ENCODE measurements around the gene ARHGAP22. TPM values are rescaled to one million over a fixed set of nuclear protein-coding genes. Genes with fewer than 3 reads are reported as not detected.
A peak's percentile ranks its signal among the peaks of the same experiment; 100 is the strongest.

ARHGAP22 gene
- total RNA-seq, 1 donor from 2014 or later: 86.3 TPM

DNA sequence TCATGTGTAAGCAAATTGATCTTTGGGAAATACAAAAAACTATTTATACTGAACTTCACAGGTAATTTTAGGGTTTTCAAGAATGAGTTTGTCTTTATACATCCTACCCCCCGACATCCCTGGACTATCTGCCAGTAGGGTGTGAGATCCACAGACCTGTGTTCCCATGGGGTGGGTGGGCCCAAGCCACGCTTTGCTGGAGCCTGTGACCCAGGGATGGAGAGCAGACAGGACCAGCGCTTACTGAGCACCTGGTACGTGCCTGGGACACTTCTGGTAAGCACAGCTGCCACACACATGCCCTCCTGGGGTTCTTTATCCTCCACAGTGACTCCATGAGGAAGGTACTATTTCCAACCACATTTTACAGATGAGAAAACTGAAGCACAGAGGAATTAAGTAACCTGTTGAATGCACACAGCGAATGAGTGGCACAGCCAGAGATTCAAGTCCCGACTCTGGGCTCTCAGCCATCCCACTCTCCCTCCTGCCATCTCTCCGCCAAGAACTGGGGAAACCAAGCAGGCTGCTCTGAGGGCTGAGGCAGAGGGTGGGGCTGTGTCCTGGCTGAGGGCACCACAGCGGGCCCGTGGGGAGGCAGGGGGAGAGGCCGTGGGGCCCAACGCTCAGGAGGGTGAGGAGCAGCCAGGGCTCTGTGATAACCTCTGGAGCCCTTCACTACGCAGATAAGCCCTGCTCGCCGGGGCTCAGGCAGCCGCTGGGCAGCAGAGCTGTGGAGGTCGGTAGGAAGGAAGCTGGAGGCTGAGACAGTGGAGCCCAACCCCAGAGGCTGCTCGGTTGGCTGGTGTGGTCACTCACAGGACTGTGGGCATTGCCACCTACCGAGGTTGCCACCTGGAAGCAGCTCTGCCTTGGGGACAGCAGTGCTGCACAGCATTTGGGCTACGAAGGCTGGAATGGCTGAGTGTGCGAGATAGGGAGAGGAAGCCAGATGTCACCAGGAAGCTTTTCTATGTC, 124.2 kb downstream of the ARHGAP22 start:
- DNase-seq (ENCODE audit: low read depth, low spot score): no peak

DNA sequence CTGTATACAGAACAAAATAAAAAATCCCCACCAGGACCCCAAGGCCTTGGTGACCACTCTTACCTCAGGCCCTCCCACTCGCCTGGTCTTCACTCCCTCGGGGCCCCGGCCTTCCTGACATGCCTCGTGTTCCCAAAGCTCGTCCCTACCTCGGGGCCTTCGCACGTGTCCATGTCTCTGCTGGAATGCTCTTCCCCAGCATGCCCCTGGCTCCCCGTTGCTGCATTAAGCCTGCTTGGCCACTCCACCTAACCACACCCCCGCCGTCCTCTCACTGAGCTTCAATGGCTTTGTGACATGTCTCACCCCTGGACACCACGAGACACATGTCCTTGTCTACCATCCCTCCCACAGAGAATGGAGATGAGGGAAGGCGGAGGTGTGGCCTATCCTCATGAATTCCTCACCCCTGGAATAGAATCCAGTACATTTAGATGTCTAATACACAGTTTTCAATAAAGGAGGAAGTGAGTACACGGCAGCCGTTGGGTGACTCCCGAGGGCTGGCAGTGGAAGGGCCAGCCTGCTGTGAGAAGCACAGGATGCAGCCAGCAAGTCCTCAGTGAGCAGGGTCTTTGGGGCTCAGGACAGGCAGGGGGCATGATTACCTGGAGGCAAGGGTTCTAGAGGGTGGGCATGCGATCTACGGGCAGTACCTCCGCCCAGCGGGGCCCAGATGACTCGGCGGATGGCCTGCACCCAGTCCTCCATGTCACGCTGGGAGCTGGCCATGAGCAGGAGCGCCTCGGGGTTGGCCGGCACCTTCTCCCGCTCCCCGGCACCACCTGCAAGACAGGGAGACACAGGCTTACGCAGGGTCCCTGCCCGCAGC, 125.7 kb downstream of the ARHGAP22 start:
- DNase-seq (ENCODE audit: low read depth, low spot score): no peak

DNA sequence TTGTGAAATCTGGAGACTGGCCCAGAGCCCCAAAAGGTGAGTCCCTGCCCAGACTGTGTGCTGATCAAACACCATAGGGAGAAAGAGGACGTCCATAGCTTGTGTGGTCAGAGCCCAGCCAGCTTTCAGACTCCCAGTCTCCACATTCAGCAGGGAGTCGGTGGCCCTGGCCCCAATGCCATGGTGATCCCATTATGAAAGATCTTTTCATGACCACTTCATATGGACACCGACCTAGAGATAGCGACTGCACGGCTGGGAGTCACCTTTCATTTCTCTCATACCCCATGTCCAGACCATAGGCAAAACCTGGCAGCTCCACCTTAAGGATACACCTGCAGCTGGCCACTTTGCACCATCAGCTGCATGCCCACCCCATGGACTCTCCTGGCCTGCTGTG, 126.4 kb downstream of the ARHGAP22 start:
- DNase-seq (ENCODE audit: low read depth, low spot score): no peak

DNA sequence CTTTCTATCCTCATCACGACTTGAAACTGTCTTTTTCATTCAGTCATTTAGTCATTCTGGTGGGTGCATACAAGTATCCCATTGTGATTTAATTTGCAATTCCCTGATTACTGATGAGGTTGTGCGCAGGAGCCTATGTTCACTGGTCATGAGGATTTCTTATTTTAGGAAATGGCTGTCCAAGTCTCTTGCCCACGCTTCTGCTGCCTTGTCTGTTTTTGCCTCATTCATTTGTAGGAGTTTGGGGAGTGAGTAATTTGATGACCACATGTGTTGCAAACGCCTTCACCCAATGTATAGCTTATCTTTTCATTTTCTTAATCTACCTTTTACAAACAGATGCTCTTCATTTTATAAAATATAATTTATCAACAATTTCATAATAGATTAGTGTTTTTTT, 127.3 kb downstream of the ARHGAP22 start:
- DNase-seq (ENCODE audit: low read depth, low spot score): no peak

DNA sequence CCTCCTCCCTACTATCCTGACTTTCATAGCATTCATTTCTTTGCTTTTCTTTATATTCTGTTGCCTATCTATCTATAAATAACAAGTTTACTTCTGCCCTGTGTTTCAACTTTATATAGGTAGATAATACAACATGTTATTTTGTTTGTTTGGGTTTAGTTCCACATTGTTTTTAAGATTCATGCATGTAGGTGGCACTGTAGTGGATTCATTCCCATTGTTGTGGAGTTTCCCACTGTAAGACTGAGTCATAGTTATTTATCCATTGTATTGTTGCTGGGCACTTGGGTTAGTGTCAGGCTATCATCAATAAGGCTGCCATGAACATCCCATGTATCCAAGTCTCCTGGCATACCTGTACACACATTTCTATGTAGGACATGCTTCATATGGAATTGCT, 127.7 kb downstream of the ARHGAP22 start:
- no peak for DNase-seq (ENCODE audit: low read depth, low spot score)

DNA sequence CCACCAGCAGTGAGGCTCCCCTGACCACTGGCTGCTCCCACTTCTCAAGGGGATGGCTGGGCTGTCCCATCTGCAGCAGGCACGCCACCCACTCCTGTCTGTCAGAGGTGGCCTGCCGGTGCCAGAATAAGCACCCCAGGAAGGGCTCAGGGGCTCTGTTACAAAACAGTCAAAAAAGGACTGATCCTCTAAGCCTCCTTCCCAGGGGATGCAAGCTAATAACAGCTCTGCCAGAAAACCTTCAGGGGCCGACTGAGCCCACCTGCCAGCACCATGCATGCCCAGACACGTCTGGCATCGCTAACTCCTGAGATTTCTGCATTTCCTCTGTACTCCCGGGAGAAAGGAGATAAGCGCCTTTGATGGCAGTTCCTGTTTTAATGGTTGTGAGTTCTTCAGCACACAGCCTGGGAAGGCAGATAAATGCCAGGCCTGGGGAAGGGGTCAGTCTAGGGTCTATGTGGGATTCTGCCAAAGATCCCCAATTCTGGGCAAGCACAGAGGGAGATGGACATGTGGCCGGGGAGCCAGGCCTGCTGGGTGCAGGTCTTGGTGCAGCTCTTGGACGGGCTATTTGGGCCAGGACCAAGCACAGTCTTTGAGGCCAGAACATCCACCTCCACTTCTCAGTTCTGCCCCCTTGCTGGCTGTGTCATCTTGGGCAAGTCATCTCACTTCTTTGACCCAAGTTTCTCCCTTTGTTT, 128.4 kb downstream of the ARHGAP22 start:
- DNase-seq (ENCODE audit: low read depth, low spot score): no peak

DNA sequence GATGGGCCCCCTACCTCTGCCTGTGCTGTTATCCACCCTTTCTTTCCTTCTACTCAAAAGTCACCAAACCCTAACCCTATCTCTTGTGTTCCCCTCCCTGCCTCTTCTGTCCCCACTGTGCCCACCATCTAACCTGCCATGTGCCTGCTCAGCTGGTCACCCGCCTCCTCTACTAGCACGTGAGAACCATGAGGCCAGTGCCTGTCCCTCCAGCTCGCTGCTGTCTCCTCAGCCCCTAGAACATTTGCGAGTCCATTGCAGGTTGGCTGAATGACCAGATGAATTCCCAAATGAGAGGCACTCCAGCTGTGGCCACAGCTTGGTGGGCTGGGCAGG, 129.0 kb downstream of the ARHGAP22 start:
- no peak for DNase-seq (ENCODE audit: low read depth, low spot score)

DNA sequence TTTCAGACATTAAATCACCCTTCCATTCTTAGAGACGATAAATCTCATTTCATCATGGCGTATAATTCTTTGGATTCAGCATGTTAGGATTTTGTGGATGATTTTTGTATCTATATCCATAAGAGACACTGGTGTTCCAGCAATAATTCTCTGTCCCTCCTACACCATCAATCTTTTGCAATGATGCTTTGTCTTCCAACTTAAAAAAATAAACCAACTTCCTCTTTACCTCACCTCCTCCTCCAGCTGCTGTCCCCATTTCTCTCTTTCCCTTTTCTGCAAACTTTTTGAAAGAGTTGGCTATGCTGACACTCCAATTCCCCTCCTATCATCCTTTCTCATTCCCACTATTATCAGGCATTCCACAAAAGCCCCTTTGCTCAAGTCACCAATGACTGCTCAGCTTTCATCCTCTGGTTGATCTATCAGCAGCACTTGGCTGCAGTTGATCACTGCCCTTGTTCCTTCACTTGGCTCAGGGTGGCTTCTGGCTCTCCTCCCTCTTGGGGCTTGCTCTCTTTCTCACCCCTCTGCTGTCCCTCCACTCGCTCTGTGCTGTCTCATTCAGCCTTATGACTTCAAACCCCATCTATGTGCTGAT, 130.0 kb downstream of the ARHGAP22 start:
- no peak for DNase-seq (ENCODE audit: low read depth, low spot score)

DNA sequence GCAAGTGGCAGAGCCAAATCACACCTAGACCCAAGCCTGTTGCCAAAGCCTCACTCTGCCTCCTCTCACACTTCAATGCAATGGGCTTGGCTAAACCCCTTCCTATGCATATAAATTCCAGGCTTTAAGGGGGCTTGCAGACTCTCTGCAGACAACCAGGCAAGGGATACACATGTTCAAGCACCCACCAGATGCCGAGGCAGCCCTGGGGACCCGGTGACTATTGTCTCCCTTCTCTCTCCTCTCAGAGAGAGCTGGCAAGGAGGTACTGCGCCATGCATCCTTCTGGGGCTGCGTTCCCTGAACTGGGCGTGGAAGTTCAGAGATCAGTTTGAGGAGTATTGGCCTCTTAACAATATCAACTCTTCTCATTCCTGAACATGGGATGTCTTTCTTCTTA, 131.2 kb downstream of the ARHGAP22 start:
- DNase-seq (ENCODE audit: low read depth, low spot score): no peak

DNA sequence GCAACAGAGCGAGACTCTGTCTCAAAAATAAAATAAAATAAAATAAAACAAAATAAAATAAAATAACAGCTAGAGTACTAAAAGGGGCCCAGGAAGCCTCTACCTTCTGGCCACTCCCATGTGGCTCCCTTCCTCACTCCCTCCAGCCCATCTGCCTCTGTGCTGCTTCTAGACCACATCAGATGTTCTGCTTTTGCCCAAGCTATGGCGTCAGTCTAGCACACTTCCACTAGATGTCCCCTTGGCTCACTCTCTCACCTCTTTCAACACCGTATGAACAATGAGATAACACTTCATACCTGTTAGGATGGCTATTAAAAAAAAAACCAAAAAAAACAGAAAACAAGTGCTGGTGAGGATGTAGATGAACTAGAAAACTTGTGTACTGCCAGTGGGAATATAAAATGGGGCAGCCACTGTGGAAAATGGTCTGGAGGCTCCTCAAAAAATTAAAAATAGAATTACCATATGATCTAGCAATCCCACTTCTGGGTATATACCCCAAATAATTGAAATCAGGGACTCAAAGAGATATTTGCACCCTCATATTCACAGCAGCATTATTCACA, 132.3 kb downstream of the ARHGAP22 start:
- DNase-seq (ENCODE audit: low read depth, low spot score): no peak

DNA sequence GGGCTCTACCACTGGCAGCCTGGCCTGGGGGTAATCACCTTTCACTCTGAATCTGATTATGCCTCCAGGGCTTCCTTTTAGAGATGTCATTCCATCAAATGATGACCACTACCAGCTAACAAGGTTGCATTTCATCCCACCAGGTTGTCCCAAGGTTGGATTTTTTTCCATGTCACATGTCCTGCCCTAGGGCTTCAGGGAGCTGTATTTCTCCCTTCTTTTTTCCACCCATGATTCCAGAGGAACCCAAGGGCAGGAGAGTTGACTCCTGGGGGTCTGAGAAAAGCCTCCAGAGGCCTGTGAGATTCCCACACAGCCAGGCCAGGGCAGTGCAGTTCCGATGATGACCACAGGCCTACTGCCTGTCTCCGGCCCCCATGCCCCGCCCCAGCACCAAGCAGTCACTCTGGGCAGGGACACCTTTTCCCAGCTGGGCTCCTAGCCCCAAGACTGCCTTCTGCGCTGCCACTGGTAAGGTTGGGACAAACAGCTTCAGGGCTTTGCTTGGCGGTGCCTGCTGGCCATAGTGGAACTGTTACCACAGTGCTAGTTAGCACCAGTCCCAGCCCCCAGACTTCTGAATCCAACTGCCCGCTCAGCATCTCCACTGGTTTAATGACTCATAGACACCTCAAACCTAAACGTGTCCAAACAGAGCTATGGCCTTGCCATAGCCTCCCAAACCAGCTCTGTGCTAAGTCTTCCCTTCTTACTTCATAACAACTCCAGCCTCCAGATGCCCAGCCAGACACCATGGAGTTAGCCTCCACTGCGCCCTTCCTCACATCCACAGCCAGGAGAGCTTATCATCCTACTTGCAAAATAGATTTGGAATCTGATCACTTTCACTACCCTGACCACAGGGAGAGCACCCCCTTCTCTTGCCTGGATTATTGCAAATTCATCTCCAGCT, 133.7 kb downstream of the ARHGAP22 start:
- no peak for DNase-seq (ENCODE audit: low read depth, low spot score)

DNA sequence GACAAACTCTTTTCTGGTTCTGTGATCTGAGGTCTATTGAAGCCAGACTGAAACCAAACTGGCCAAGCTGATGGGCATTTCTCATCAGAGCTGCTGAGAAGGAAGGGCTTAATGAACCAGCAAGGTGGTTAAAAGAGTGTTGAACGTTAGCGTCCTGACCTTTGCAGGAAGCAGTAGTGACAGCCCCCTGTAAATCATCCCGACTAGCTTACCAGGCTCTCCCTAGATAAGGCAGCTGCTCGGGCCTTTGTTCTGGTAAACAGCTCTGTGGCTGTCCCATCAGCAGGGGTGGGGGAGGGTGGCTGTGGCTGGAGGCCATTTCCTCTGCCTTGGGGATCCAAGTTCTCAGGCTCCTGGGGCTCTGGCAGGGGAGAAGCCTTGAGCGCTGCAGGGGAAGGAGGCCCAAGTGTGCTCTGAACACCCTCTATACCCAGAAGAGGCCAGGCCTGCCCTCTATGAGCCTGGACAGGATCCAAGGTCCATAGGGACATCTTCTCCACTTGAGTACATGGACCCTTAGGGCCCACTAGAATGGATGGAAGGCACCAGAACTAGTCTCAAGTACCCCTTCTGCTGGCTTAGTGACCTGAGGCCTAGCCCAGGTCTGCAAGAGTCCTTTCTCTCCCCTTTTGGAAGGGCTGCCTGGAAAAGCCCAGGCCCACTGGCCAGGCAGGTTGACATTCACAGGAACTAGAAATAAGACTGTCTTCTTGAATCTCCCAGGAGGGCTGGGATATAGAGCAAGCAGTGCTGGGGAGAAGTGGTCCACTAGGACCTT, 134.6 kb downstream of the ARHGAP22 start:
- peak; percentile 53 for DNase-seq (ENCODE audit: low read depth, low spot score)

DNA sequence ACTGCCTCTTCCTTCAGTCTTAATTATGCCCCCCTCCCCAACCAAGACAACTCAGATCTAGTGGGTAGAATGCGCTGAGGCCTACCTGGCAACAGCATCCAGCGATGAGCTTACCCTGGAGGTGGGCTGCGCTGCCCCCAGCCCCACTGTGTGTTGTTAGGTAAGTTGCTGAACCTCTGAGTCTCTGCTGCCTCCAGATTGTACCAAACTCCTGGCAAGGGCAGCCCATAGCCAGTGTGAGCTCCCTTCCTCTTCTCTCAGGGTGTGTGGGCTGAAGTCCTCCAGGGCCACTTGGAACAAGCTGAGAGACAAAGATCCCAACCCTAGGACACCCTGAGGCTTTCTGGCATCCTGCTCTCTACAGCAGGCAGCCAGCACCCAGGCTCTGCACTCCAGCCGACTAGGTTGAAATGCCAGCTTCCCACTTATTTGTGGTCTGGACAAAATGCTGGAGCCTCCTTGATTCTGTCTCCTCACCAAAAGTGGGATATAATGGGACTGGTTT, 135.3 kb downstream of the ARHGAP22 start:
- no peak for DNase-seq (ENCODE audit: low read depth, low spot score)

DNA sequence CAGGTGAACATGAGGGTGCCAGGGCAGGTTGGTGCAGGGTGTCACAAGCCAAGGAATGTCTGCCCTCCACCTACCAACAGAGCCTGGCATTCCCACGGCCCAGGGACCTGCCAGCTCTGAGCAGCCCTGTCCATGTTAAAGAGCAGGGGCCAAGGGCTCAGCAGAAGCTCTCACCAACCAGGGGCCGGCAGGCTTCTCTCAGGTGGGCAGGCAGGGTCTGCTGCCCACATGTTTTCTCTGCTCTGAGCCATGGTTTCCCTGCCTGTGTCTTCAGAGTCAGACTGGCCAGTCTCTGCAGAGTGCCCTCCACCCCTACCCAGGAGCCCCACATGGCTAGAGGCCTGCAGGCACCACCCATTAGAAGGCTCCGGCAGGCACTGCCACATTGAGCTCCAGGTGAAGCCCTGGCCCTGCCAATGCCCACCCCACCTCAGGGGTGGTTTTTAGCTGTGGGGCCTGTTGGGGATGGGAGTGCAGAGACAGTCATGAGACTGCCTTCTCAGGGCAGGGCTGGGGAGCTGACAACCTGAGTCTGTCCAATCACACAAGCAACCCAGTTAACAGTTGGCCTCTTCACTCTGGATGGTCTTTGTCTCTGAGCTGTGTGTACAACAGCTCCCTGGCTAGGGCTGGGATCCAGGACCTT, 135.9 kb downstream of the ARHGAP22 start:
- DNase-seq (ENCODE audit: low read depth, low spot score): no peak

DNA sequence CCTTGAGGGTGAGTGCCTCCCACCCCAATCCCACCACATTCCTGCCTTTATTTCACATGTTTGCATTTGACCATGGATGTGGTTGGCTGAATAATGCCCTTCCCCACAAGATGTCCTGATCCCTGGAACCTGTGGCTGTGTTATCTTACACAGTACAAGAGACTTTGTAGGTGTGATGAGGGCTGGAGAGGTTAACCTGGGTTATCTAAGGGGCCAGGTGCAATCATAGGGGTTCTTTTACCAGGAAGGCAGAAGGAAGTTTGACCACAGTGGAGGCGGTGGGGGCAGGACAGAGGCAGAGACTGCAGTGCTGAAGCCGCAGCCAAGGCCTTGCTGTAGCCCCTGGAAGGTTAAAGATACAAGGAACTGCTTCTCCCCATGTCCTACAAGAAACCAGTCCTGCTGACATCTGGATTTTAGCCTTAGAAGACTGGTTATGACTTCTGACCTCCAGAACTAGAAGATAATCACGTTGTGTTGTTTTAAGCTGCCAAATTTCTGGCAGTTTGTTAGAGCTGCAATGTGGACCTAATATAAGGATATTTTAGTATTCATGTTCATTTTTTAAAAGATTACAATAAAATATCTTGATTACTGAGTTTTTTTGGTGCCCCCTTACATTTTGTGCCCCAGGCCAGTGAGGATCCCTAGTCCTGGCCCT, 136.6 kb downstream of the ARHGAP22 start:
- DNase-seq (ENCODE audit: low read depth, low spot score): no peak

DNA sequence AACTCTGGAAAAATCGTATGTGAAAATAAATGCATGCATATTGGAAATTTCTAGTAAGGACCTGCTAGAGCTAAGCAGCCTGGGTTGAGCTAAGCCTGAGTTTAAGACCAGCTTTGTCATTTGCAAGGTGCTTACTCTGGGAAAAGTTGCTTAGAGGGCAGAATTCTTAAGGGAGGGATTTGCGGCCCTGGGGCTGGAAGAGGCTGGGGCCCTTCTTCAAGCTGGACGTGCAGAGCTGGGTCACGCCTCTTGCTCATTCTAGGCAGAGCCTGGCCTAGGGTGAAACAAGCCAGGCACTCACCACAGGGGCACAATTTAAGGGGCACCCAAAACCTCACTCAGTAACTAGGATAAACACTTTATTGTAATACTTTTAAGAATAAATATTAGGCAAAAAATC, 137.2 kb downstream of the ARHGAP22 start:
- no peak for DNase-seq (ENCODE audit: low read depth, low spot score)

DNA sequence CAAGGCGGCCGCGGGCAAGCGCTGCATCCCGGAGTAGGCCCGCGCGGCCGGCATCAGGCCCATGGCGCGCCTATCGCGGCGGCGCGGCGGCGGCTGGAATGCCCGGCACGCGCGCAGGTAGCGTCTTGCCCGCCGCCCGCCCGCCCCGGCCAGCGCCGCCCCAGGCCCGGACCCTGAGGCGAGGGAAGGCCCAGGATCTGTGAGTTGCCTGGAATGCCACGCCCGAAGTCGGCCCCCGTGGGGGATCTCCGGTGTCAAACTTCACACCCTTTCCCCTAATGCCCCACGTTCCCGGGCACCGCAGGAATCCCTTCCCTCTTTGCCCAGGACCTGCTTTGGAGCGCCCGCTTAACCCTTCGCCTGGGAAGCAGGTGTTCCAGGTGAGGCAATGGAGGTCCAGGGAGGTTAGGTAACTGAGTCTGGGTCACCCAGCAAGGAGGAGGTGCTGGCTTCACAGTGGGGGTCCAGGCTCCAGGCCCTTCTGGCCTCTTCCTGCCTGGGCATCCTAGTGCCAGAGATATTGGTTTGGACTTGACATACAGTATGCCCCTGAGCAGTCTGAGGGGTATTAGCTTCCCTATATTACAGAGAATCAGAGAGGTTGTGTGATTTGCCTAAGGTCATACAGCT, 138.1 kb downstream of the ARHGAP22 start:
- DNase-seq (ENCODE audit: low read depth, low spot score): no peak

Data from pulmonary artery endothelial cell (primary cell).